Breast epithelium (tissue), 3 donors: Measurements from ENCODE around the gene AKR1C1.

Experiments
- CTCF ChIP-seq, 3 donors: fragments of 450-650 bp; IDR thresholded peaks; one replicate each; pipeline ENCODE4 v1.5.1; 2016 to 2017; ENCODE audit warnings: antibody characterized with exemption in 3 of 3, mild to moderate bottlenecking in 3 of 3, moderate library complexity in 3 of 3
- POLR2A ChIP-seq: fragments of 450-650 bp; IDR thresholded peaks from one replicate; pipeline ENCODE4 v1.6.1; 2016; ENCODE audit warnings: antibody characterized with exemption, mild to moderate bottlenecking, moderate library complexity
- POLR2AphosphoS5 ChIP-seq, 3 donors: sonication (generic); formaldehyde crosslinking; IDR thresholded peaks; one replicate each; pipeline ENCODE4 v1.6.1; 2017; ENCODE audit warnings: antibody characterized with exemption in 3 of 3

GRCh38 chr10:5002013-5002727, 39.0 kb downstream of the AKR1C1 start:
- TF ChIP-seq CTCF (IDR thresholded peaks at IDR 0.05) (no peak), POLR2A (no peak), POLR2AphosphoS5 (IDR thresholded peaks at IDR 0.05) (no peak)
